HepG2 (cell line): ENCODE results near the gene VAPB. TPM values are rescaled to one million over a fixed set of nuclear protein-coding genes. Genes with fewer than 3 reads are reported as not detected.

Experiments
- ATF3 ChIP-seq: sonication (generic); formaldehyde crosslinking; IDR thresholded peaks from 2 replicates; pipeline ENCODE4 v1.4.0; 2020; ENCODE audit warnings: missing genetic modification reagents
- DBP ChIP-seq: sonication (generic); formaldehyde crosslinking; IDR thresholded peaks from 2 replicates; pipeline ENCODE4 v1.4.0; 2020; ENCODE audit warnings: missing genetic modification reagents; ENCODE audit errors: not compliant biosample characterization
- E2F1 ChIP-seq: sonication (generic); formaldehyde crosslinking; IDR thresholded peaks from 2 replicates; pipeline ENCODE4 v1.5.0; 2020; ENCODE audit warnings: missing genetic modification reagents
- GMEB2 ChIP-seq: IDR thresholded peaks from 2 replicates; pipeline ENCODE4 v1.6.1; 2016; ENCODE audit warnings: missing biosample characterization, missing genetic modification reagents, low read depth
- HOXA9 ChIP-seq: sonication (generic); formaldehyde crosslinking; IDR thresholded peaks from 2 replicates; pipeline ENCODE4 v1.8.1; 2022; ENCODE audit warnings: missing genetic modification reagents, mild to moderate bottlenecking, moderate library complexity, borderline replicate concordance
- KAT2B ChIP-seq: fragments of 150-350 bp; IDR thresholded peaks from 2 replicates; pipeline ENCODE4 v1.6.1; 2014; ENCODE audit warnings: low read depth, low read length, borderline replicate concordance
- KDM2A ChIP-seq: sonication (generic); formaldehyde crosslinking; IDR thresholded peaks from 2 replicates; pipeline ENCODE4 v1.4.0; 2020; ENCODE audit warnings: low read depth, missing genetic modification reagents, borderline replicate concordance
- MBD4 ChIP-seq: IDR thresholded peaks from 2 replicates; pipeline ENCODE4 v1.6.1; 2012; ENCODE audit warnings: low read length, inconsistent platforms, borderline replicate concordance
- NFAT5 ChIP-seq: sonication (generic); formaldehyde crosslinking; IDR thresholded peaks from 2 replicates; pipeline ENCODE4 v1.4.0; 2020; ENCODE audit warnings: missing genetic modification reagents
- REXO4 ChIP-seq: sonication (generic); formaldehyde crosslinking; IDR thresholded peaks from 2 replicates; pipeline ENCODE4 v1.8.0; 2022; ENCODE audit warnings: missing genetic modification reagents, mild to moderate bottlenecking, borderline replicate concordance
- RXRB ChIP-seq: IDR thresholded peaks from 2 replicates; pipeline ENCODE4 v1.6.1; 2016; ENCODE audit warnings: borderline replicate concordance, missing genetic modification reagents, missing compliant biosample characterization
- XRCC5 ChIP-seq: fragments of 200-400 bp; formaldehyde crosslinking; optimal IDR thresholded peaks from 2 replicates; pipeline ENCODE3; 2017; ENCODE audit warnings: mild to moderate bottlenecking, low read length
- ZNF331 ChIP-seq: sonication (generic); formaldehyde crosslinking; IDR thresholded peaks from 2 replicates; pipeline ENCODE4 v1.4.0; 2020; ENCODE audit warnings: missing genetic modification reagents
- ZNF557 ChIP-seq: sonication (generic); formaldehyde crosslinking; IDR thresholded peaks from 2 replicates; pipeline ENCODE4 v1.4.0; 2020; ENCODE audit warnings: missing genetic modification reagents
- ZNF574 ChIP-seq: sonication (generic); formaldehyde crosslinking; IDR thresholded peaks from 2 replicates; pipeline ENCODE4 v1.4.0; 2020; ENCODE audit warnings: missing genetic modification reagents
- polyA plus RNA-seq, 8 experiments: library from polyadenylated mRNA; depleted of rRNA in 3 of 8; stranded (reverse) in 7 of 8; unstranded in 1 of 8; fragments of >200 nt; fragmentation: Illumina TruSeq in 4 of 8; extraction: Trizol in 4 of 8; gene quantifications; 2 replicates each; pipeline versions ENCODE4 v1.2.1 to v1.2.3, GENCODE V29; 2011 to 2016; ENCODE audit warnings: low read depth in 4 of 8, missing spikeins in 1 of 8, mixed read lengths in 1 of 8; ENCODE audit not compliant: insufficient read depth in 1 of 8
- total RNA-seq, 5 experiments: library from RNA; depleted of rRNA; stranded (reverse); fragments of >200 nt; fragmentation: Illumina TruSeq; extraction: Trizol; gene quantifications; 2 replicates each; pipeline ENCODE4 v1.2.3, GENCODE V29; 2016; ENCODE audit warnings: low read depth in 1 of 5

VAPB gene
- total and polyA plus RNA-seq, 2 of the 13 experiments (the other 11 are each of a cell fraction or from before 2014, with no cell fraction given), result 18.6 to 48.5 TPM

- TF ChIP-seq NFAT5 (CRISPR knock-in tag) (no peak), ATF3 (no peak), GMEB2 (CRISPR knock-in tag) (no peak), ZNF557 (CRISPR knock-in tag) (peak; percentile 65; the same call in 1 of the 2 replicates), KDM2A (CRISPR knock-in tag) (peak; percentile 35; the same call in 1 of the 2 replicates), DBP (CRISPR knock-in tag) (no peak), ZNF574 (CRISPR knock-in tag) (0 out of 2 replicates have a peak, but pooled peaks have one; percentile 30), REXO4 (no peak), KAT2B (no peak), MBD4 (no peak), XRCC5 (peak; percentile 95), HOXA9 (CRISPR knock-in tag) (no peak), E2F1 (CRISPR knock-in tag) (0 out of 2 replicates have a peak, but pooled peaks have one; percentile 28), RXRB (CRISPR knock-in tag) (peak; percentile 33; the same call in 1 of the 2 replicates), ZNF331 (CRISPR knock-in tag) (peak; percentile 47; the same call in 1 of the 2 replicates)
Measured at GRCh38 chr20:58447511-58448391, 58.7 kb downstream of the VAPB start (continued).
